Activated CD4-positive, alpha-beta T cell treated with anti-CD3 and anti-CD28 coated beads for 4 hours (primary cell): ENCODE results near the gene TAS2R1.
"Not testable (repeated sequence)": the region's sequence is repeated elsewhere in the genome, so short reads cannot be mapped to it uniquely, and the experiment has no call there.

ENCODE experiments used
- DNase-seq, 2 donors: peaks; one replicate each; pipeline ENCODE4 v3.0.0-alpha.2; 2020

TAS2R1 gene

DNA sequence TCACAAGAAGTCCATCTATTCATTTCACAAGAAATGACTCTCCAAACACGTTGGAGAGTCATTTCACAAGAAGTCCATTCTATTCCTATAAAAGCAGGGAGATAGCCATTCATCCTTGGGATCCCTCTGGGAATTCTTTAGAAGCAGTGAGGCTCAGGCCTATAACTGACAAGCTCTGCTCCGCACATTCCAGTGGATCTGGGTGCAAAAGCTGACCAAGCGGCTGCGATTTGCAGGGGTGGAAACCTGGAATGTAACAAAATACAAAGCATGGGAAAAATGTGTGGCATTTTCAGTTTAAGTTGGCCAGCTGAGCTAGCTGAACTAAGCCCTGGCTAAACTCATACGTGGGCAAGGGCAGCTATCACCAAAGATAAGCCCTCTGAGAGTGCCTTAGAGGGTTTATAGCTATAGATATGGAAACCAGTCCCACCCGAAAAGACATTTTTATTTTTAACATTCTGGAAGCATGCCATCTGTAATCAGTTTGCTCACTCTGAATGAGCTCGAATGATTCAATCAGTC is 8.7 kb downstream of the TAS2R1 start:
- no peak for DNase-seq

DNA sequence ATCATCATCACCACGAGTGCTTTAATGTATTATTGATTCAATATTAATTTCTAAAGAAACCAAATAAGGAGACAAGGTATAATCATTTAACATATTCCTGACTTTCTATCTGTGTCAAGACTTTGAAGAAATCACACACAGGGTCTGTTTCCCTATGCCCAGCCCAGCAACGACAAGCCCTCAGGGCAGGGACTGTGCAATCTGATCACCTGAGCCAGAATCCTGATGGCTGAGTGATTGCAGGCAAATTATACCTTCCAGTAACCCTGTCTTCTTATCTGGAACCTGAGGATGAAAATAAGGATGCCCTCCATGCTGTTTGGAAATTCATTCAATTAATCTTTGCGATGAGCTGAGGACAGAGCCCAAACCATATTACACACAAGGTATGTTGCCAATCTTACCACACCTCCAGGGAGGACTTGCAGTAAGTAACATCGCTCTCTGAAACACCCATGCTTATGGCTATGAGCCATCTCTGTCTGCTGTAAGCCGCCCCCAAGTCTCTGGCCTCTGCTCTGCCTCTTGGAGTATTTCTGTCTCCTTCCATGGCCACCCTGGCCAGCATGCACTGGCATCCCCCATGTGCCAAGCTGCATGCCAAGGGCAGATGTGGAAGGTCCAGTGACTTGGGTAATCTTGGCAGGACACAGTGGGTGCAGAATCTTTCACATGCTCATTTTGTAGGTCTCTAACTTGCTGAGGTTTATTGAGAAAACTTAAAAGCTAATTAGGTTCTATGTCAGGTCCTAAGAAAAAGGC is 10.6 kb downstream of the TAS2R1 start:
- DNase-seq, result no peak

DNA sequence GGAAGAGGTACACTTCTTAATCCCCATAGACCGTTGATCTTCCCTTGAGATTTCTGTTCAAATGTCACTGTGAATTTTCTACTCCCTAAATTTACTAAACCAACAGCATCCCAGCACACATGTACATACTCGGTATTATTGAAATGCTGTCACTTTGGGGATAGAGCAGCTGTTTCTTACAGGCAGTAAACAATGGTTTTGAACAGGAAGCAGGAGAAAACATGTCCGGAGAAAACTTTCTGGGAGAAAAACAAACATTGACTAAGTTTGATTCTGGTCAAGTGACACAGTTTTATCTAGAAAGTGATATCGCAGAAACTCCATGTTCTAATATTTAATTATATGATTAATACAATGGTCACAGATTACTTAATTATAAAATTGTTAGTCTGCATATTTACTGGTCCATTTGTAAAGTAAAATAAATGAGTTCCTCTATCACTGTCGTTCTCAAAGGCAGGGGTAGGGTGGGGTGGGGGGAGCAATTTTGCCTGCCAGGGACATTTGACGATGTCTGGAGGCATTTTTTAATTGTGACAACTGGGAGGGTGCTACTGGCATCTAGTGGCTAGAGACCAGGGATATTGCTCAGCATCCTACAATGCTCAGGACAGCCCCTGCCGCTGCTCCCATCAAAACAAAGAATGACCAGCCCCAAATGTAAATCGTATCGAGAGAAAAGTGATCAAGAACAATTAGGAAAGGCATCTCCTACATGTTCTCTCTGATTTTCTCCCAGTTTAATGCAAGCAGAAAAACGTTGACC is 12.2 kb downstream of the TAS2R1 start:
- no peak for DNase-seq

DNA sequence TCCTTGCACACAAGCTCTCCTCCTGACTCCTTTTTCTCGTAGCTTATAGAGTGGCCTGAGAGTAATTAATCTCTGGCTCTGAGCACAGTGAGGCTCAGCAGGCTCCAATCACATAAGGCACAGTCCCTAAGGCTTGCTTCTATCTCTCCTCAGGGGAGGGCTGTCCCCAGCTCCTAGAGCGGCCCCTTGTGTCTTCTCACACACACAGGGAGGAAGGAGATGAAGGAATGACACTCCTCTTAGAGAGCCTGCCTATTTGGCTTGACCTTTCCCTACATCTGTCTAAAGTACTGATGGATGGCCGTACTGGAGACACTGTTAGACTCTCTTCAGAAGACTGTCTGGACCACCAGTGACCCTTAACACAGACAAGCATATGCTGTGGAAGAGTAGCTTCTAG is 12.9 kb downstream of the TAS2R1 start:
- no peak for DNase-seq

DNA sequence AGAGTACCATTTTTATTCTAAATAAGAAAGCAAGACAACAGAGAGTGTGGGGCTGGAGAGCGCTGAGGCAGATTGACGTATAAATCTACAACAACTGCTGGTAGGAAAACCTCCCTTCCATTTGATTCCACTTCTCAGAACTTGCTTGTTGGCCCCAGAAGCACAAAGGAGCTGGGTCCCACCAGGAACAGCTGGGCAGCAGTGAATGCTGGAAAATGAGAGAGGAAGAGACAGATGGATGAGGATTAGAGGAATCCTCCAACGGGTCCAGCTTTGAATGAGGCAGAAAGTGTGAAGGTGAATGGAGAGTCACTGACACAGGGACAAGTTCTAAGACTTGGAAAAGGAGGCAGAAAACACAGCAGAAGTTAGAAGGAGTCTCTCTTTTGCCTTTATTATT is 14.8 kb downstream of the TAS2R1 start:
- no peak for DNase-seq

DNA sequence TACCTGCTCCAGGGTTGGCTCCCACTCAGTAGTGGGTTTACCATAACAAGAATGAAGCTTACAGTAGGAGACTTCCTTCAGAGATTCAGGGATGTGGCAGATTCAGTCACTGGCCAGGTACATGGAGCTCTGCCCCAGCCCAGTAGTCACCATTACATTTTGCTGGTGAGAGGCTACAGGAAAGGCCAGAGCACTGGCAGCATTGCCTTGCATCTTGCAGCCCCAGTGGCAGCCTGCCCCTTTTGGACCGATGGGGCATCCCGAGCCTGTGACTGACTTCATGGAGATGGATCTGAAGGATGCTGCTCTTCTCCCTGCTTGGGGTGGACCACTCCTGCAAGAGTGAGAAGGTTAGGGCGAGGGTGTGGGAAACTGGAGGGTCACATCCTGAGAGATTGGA is 16.8 kb downstream of the TAS2R1 start:
- DNase-seq, result no peak

DNA sequence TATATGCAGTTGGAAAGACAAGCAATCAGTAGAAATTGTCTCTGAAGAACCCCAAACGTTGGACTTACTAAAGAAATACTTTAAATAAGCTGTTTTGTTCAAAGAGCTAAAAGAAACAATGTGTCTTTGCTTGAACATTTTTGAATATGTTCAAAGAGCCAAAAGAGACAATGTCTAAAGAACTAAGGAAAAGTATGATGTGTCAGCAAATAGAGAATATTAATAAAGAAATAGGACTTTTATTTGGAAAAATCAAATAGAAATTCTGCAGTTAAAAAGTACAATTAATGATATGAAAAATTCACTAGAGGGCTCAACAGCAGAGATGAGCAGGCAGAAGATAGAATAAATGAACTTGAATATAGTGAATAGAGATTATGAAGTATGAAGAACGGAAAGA is 19.2 kb downstream of the TAS2R1 start:
- no peak for DNase-seq

DNA sequence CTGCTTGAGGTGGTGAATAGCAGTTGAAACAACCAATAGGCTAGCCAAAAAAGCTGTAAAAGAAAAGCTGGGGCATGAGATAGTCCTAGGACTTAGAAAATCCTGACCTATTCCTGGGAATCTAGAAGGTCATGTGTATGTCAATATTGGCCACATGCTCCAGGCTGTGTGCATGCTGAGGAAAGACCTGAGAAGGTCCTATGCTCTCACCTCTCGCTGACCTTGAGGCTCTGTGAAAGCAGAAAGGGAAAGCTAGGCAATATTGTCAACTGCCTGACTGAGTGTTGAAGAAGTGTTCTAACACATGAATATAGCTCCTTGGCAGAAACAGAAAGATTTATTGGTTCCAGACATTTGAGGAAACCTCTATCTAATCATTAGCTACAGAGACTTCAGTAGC is 19.8 kb downstream of the TAS2R1 start:
- no peak for DNase-seq

DNA sequence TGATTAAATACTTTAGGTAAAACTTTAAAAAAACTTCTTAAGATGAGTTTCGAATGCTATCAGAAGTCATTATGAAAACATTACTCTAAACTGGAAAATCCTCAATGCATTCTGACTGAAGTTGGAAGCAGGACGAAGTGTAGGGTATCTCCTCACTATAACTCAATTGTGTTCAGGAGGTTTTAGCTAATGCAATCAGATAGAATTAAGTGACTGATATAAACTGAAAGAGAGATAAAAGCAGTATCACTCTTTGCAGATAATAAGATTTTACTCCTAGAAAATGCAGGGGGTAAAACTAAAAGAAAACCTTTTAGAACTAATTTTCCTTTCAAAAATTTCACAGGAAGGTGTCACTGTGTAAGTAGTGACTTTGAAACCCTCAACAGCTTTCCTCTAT is 22.1 kb downstream of the TAS2R1 start:
- DNase-seq, result no peak

DNA sequence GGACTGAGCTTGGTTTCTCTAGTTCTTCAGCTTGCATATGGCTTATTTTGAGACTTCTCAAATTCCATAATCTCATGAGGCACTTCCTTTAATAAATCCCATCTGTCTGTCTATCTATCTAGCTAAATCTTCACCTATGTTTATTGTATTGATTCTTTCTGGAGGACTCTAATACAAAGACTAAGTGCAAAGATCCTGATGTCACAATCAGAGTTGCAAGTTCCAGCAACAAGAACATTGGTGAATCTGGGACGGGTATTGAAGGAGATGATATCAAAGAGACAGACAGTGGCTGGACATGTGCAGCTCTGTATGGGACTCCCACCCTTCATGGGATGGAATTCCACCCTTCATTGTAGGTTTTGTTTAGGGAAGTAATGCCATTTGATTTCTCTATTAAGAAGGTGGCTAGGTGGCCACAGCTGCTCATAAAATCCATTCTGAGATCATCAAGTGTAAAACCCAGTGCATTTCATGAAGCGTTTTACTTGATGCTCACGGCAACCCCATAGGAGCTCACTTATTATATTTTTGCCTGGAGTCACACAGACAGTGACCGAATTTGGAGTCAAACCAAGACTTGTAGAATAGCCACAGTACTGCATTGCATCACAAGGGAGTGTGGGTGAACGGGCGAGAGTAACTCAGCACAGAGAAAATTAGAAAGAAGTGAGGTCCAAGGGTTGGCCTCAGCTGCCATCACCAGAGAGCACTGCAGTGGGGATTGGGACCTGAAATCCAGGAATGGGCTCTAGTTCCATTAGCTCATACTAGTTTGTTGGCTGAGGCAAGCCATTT is 24.9 kb downstream of the TAS2R1 start:
- no peak for DNase-seq

DNA sequence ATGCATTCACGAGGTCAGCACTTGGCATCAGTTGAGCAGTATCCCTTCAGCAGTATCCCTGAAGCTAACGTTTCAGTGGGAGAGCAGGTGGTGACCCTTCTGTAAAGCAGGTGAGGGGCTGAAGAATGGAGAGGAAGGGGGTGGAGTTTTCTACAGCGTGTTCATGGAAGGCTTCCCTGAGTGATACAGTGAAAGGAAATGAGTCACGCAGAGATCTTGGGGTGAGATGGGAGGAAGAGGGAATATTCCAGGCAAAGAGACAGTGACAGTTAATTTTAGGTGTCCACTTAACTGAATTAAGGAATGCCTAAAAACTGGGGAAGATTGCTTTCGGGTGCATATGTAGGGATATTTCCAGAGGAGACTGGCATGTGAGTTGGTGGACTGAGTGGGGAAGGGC is 25.7 kb downstream of the TAS2R1 start:
- DNase-seq, result no peak

DNA sequence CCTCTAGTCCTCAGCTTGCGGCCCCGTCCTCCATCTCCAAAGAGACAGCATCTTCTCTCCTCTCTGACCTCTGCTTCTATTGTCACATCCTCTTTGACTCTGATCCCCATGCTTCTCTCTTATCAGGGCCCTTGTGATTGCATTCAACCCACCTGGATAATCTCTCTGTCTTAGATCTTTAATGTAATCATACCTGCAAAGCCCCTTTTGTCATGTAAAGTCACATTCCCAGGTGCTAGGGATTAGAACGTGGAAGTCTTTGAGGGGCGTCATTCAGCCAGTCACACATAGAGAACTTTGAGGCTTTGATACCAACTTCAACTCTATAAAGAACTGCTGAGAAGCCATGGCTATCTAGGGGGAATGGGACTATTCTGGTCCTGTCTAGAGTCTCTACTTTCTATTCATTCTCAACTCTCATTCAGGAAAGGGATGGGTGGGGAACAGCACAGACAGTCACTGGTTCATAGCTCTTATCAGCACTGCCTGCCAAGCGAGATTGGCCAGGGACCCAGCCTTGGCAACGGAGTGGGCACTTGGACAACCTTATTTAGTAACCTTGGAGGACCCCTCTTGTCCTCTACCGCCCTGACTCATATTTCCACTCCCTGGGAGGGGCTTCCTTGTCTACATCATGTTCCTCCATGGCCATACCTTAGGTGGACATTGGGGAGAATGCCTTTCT is 29.0 kb downstream of the TAS2R1 start:
- no peak for DNase-seq

DNA sequence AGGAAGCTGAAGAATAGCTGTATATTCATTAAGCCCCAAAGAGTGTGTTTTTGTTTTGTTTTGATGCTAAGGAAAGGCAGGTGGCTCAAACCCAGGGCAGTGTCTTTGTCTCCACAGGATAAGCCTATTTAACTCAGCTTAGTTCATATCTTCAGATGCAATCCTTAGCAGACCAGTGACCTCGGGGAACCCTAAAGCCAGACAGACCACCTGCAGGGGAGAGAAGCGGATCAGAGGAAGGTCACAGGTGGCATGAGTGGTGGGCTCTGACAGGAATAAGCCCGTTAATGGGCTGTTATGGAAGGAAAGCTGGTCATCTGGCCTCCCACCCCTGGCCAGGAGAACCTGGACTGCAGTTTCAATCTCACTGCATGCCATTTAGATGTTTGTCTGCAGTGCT is 30.8 kb downstream of the TAS2R1 start:
- DNase-seq, result no peak

DNA sequence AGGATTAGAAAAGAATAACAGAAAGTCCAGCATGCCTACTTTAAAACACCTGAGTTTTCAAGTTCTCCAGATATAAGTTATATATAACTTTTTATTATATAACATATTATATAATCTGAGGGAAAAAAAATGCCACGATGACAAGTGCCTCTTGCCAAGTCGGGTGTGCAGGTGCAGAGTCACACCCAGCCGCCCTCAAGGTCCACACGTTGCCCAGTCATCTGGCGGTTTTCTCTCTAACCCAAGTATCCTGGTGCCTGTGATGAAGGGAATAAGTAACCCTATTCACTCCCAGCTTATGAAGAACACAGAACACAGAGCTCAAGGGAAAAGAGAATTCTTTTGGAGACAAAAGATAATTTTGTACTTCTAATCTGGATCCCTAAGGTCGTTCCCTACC is 31.8 kb downstream of the TAS2R1 start:
- not testable (repeated sequence) for DNase-seq

DNA sequence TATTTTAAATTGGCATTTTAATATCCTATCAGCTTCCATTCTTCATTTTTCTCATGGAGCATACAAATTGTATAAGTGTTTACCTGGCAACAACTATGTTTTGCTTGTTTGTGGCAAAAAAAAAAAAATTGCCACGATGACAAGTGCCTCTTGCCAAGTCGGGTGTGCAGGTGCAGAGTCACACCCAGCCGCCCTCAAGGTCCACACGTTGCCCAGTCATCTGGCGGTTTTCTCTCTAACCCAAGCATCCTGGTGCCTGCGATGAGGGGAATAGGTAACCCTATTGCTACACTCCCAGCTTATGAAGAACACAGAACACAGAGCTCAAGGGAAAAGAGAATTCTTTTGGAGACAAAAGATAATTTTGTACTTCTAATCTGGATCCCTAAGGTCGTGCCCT is 32.8 kb downstream of the TAS2R1 start:
- DNase-seq, result not testable (repeated sequence)

DNA sequence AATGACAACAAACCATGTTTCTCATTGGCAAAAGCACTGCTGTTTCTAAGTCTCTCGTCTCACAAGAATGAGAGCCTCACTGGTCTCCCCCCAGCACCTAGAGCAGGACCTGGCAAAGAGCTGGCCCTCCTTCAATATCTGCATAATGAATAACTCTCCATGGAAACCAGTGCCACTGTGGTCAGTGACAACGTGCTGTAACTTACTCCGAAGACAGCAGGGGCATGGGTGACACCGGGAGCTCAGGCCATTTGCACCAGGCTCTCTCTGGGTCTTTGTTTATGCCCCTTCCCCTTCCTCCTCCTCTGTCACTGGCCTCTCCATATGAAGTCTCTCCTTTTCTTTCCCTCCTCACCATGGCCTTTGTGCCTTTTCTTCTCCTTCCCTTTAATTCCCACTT is 33.3 kb downstream of the TAS2R1 start:
- no peak for DNase-seq

DNA sequence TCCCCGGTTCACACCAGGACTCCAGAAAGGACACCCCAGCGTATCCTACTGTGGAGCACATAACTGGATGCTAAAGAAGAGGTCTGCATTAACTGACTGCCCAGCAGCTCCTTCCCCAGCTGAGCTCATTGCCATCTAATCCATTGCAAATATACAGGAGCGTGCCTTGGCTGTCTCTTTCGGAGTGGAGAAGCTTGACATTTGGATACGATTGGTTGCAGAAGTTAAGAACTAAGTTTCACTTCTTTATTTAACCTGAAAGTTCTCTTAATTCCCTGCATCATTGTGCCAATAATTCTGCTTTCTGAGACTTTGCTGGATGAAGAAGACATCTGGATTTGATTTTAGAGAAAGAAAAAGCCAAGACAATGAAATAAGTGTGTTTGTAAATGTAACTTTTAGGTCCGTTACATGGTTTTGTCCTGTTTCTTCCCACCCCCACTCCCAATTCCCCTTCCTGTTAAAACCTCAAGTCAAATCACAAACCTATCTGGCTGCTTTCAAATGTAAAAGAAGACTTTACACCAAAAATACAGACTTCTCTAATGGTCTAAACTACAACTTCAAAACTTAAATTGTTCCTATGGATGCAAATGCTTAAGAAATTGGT is 33.9 kb downstream of the TAS2R1 start:
- no peak for DNase-seq

DNA sequence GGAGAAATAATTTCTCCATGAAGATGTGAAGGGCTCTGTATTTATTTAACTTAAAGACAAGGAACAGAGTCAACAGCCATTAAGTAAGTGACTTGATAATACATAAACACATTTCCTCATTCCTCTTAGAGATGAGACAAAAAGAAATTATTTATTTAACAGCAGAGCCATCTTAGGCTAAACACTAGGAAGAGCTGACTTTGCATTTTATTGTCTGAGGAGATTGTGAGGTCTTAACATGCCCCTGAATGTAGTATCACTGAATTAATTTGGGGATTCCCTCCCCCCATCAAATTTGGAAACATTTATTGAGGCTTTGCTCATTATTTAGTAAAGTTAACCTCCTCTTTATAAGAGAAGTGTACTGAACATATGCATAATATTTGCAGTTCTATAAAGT is 35.2 kb downstream of the TAS2R1 start:
- no peak for DNase-seq

DNA sequence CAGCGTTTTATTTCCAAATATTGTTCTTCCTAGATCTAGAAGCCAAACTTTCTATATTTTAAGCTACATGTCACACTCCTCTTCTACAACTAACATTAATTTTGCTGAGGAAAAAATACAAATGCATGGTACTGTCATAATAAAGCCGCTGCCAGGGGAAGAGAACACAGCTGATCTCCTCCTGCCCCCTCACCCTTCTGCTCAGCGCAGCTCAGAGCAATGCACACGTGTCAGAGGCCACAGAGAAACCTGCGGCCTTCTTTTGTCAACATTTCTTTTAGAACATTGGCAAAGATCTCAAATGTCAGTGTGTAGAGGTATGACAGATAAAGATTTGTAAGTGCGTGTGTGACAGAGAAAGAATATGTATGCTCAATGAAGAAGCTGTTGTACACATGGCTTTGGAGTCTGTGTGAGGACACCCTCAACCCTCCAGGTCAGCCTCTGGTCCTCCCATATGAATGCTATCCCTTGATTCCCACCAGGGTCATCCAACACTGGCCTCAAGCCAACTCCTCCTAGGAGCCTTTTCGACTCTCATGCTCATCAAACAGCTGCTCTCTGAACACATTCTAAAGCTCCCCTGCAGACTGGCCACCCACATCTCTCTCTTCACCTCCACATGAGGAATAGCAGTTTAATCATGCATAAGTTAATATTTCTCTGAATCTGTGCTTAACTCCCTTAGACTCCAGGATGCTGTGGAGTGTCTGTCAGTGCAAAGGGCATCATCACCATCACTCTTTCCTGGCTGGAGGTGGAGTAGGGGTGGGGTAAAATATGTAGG is 40.9 kb downstream of the TAS2R1 start:
- no peak for DNase-seq

DNA sequence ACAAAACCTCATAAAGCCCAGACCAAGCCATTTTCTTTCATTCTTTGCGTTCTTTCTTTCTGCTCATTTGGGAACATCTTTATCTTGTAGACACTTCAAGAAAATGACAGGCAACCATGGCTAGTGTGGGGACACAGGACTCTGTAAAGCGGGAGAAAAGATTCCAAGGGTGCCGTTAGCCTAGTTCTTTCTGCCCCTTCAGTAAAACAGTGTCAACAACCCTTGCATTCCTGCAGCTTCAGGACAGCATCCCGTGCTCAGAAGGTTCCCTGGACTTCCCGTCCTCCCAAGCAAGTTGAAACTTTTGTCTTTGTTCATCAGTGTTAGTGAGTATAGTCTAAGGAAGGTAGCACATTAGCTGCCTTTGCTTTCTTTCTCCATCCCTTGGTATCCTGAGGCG is 41.9 kb downstream of the TAS2R1 start:
- no peak for DNase-seq

DNA sequence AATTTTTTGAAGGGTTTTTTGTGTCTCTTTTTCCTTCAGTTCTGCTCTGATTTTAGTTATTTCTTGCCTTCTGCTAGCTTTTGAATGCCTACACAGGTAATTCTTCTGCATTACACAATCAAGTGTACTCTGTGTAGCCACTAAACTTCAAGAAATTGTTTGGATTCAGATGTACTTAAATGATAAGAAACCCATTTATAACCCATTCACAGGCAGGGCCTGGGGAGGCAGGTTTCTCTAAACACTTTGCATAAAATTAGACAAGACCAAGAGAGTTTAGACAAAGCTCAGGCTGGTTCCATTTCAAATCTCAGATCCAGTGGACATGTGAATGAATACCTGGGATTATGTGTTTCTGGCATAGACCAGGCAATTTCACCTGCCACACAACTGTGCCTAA is 43.0 kb downstream of the TAS2R1 start:
- DNase-seq, result no peak

DNA sequence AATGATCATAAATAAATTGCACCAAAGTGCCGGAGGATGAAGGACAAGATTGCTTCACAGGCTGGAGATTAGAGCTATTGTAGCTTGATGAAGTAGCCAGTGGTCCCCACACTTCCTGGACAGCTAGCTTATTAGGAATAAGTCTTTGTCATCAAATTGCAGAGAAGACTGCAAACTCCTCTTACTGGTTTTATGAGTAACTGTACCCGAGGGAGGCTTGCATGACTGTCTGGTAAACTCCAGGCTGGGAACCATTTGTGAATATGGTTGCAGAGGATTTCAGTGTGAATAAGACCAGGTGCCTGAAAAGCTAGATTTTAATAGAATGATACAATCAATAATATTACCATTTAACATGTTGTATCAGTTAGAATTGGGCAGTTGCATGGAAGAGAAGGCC is 47.7 kb downstream of the TAS2R1 start:
- DNase-seq, result no peak
